NCI-H1436 treated with DMSO at 0.1 percent for 48 hours (cell line): ENCODE data around the gene LRRN2.

ENCODE experiments used
- DNase-seq: peaks from one replicate; lab custom pipeline; 2025; lab: John Stamatoyannopoulos, UW

The LRRN2 gene

DNA sequence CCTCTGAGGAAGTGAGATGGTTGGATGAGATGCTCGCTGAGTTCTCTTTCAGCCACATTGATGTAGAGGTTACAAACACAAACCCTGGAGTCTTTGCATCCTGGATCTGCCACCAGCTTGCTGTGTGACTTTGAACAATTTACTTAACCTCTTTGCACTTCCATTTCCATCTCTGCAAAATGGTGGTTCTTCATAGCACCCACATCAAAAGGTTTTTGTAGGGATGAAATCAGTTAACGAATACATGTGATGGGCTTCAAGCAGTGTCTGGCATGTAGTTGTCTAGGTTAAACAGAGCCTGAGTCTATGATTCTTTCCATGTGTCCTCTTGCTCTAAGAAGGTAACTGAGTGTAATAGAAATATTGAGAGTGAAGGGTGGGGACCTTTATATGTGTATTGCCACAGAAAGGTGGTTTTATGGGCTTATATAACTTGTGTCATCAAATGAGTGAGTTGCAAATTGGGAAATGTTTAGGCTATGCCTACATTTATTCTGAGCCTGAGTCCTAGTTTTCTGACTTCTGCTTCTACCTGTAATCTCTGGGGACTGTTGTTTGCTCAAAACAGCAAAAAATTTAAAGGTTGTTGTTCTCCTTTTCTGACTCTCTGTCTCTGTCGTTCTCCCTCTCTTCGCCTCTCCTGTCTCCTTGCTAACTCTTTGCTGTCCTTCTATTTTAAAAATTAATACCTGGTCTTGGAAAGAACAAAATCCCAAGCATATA is 27.3 kb upstream of the LRRN2 start:
- DNase-seq, result no peak

DNA sequence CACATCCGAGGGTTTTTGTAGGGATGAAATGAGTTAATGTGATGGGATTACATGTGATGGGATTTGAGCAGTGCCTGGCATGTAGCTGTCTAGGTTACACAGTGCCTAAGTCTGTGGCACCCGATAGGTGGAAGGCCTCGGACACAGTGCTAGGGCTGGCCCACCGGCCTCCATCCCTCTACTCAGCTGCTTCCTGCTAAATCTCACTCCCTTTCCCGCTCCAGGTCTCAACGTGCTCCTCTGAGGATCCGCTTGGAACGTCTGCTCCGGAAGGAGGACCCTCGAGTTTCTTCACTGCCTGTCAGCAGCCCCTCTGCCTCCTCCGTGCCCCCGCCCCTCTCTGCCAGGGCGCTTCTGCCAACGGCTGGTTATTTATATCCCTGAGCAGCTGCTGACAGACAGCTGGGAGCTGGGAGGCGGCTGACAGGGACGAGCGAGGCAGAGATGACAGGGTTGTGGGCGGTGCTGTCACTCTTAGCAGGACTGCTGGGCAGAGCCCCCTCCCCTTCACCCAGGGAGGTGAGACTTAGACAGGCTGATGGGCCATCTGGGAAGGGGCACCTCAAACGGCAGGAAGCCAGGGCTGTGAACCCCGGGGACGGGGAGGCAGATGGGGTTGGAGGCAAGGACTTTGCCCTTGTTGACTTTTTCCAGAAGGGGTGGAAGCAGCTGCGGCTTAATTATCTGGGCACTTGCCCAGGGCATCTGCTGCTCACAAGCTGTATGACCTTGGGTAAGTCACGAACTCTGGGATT is 26.6 kb upstream of the LRRN2 start:
- peak; percentile 17 for DNase-seq

DNA sequence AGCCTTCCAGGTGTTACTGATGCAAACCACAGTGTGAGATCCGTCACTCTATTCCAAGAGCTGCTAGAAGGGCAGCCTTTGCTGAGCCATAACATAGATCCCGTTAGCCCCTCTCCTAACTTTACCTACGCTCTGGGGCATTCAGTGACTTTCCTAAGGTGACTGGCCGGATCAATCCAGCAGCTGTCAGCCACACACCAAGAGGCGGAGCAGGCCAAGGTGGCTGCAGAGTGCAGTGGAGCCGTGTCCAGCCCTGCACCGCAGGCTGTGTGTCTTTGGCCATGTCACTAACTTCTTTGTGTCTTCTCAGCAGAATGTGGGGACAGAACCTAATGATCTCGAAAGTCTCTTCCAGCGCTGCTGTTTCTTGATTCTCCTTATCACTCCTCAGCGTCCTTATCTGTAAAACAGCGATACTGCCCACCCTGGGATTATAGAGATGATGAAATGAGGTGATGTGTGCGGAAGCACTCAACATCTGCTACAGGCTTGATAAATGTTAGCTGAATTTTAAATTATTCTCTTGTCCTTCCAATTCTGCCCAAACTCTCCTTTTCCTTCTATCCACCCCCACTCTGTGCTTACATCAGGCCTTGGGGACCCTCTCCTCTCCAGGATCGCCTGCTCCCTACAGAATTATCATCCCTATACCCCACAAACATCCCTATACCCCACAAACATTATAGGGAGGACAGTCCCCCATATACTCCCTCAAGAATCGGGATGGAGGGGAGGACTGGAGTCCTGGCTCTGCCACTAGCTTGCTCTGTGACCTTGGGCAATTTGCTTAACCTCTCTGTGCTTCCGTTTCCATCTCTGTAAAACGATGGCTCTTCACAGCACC is 25.8 kb upstream of the LRRN2 start:
- no peak for DNase-seq

DNA sequence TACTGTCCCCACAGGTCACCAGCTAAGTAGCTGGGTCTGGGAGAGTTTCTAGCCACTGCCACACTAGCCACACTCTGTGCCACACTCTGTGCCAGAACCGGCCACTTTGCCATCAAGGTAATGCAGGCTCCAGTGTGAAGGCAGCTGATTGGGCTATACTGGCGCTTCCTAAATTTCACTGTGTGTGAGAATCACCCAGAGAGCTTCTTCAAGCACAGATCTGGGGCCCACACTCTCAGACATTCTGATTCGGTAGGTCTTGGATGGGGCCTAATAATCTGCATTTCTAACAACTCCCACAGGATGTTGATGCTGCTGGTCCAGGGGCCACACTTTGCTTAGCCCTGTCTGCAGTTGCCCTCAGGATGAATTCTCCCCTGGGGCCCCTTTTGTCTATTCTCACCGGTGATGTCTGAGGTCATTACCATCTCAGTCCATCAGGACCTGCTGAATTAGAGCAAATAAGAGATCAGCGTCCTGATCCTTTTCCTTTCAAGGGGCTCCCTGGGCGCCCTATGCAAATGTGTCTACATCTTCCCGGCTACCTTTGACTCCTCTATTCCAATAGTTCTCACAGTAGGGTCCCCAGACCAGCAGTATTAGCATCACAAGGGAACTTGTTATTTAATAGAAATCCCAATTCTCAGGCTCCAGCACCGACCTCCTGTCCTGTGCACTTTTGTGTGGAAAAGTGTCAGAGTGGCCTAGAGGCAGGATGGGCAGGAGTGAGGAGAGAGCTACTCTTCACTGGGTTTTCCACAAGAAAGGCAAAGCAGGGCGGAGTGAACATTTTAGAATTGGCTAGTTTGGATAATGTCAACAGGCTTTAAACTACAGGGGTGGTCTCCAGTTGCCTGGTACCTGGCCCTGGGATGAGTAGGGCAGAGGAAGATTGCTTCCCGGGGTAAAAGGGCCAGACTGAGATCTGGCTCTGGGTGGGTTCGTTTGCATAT is 24.7 kb upstream of the LRRN2 start:
- no peak for DNase-seq

DNA sequence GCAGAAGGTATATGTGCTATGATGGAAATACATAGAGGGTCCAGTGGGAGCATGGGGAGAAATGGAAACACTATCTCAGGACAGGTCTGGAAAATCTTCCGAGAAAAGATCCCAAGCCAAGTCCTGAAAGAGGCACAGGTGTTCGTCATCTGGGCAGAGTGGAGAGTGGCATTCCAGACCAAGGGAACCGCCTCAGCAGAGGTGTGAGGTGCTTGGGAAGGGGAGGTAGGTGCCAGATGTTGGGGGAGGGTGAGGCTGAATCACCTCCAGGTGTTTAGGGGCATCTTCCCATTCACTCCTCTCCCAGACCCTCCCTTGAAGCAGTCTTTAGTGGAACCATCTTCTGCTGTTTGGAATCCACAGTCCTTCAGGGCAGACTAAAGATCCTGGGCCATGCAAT is 23.5 kb upstream of the LRRN2 start:
- no peak for DNase-seq

DNA sequence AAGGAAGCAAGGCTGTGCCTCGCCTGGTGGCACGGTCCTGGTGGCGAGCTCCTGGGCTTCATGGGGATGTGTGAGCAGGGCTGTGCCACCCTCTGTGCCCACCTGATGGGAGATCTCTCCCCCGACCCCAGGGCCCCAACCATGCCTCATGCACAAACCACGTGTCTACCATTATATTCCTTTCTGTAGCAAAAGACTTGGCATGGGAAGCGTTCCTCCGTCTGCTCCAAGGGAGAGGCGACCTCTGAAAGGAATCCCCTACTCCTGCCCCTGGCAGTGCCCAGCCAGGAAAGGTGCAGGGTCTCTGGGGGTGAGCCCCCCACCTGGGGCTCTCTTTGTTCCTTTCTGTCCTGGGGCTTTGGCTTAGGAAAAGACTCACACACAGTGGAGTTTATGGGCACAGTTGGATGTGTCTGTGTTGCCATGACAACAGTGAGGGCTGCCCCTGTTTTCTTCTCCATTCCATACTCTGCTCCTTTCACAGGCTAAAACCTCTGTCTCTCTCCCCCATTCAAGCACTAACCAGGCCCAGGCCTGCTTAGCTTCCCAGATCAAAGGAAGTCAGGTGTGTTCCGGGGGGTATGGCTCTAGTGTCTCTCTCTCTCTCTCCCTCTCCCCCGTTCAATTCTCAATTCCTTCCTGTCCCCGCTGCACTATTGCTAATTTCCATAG is 21.4 kb upstream of the LRRN2 start:
- no peak for DNase-seq

DNA sequence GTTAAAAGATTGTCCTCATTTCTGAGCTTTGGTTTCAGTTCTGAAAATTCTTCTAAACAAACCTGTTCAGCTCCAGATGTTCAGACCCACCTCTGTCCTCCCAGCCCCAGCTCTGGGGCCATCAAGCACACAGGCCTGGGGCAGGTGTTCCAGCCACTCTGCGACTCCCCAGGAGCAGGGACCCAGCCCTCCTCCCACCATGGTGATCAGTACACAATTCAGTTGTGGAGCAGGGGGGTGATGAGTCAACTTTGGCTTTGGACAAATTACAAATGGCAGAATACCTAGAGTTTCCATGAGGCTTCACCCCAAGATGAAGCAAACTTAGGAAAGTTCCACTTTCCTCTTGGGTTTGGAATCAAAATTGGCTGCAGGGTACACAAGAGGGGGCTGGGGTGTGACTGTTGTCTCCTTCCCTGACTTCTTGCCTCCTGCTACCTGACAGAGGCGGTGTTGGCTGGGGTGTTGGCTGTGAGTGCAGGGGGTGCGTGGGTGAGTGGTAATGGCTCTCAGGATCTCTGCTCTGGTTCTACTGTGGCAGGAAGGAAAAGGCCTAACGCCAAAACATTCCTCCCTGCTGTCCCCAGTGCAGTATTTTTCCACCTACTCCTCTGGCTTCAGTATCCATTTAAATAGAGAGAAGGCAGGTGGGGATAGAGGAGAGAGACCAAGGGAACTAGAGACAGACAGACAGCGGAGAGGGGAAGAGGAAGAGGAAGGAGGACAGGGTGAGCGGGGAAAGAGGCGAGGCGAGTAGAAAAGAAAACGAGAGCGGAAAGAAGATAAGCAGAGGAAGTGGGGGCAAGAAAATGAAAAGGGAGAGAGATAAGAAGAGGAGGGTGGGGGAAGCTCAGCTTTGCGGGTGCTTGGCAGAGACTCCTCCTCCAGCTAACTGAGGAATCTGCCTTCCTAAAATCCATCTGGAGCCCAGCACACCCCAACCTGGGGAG is 20.6 kb upstream of the LRRN2 start:
- no peak for DNase-seq

DNA sequence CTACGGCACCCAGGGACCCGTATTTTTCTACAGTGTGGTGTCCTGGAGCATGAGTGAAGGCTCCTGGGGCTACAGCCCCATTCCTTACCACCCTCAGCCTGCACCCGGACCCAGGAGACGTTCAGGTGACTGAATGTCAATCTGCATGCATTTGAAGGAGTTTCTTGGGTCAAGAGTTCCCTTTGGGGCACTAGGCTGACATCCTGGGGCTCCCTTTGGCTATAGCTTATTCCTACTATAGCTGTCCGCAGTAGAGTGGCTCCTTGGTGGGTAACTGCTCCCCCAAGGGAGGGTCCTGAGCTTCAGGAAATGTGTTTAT is 19.9 kb upstream of the LRRN2 start:
- no peak for DNase-seq

DNA sequence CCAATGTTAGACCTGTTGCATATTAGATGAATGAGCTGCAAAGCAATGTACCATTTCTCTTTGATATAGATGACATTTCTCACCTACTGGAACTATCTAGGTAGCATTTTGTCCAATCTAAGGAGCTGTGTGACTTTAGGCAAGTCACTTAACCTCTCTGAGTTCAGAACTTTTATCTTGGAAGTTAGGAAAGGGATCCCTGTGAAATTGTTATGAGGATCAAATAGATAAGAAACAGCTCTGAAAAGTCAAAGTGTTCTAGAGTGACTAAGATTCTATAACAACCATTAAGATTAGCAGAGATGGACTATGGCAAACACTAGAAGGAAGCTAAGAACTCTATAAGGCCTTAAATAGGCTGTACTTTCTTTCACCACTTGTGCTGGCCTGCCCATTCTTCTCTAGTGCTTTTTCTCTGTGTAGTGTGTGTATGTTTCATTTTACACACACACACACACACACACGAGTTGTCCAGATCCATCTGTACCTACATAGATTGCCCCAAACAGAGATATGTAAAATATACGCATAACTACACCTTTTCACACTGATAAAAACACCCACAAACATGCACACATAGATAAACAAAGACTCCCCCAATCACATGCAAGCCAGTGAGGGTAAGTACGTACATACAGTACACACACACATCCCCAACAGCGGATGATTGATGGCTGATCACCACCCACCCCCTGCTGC is 19.4 kb upstream of the LRRN2 start:
- no peak for DNase-seq

DNA sequence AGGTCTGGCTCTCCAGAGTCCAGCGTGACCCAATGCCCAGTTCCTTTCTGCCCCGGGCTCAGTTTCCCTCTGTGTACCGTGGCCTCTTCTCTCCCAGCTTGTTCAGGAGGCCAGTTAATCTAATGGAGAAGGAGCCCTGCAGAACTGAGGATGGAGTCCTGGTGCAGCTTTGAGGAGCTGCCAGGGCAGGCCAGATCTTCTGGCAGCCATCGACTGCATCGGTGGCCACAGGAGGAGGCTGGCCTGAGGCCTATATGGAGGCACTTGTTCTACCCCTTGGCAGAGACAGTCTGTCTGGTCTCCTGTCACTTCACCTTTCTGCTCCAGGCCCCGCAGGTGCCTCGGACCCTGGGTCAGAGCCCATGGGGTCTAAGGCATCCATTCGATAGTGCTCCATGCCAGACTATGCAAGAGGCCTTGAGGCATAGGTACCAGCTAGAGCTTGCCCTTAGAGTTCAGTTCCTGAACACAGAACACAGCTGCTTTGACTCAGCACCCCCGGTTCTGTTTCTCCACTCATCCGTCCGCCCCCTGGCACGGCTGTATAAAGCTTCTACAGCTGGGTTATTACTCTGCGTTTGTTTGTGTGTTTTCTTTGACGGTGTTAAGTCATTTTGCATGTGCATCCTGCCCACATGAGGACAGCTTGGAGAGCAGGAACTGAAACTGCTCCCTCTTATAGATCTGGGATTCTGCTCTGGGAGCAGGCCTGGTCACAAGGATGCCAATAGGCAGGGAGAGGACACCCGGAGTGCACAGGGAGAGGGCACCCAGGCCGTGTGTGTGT is 18.5 kb upstream of the LRRN2 start:
- no peak for DNase-seq

DNA sequence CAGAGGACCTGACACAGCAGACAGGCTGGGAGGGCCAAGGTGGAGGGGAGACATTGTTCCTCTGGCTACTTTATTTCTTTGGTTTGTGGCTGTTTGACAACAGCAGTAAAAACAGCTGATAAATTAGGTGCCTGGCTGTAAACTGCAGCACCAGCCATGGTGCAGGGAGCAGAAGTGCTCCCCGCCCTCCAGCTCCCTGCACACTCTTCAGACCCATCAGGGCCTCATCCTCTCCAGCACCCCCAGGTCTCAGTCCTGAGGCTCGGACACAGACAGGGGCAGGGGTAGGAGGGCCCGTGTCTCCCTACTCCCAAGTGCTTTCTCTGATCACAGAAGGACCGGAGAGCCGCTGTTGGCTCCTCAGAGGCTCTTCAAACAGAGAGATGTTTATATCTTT is 17.7 kb upstream of the LRRN2 start:
- no peak for DNase-seq

DNA sequence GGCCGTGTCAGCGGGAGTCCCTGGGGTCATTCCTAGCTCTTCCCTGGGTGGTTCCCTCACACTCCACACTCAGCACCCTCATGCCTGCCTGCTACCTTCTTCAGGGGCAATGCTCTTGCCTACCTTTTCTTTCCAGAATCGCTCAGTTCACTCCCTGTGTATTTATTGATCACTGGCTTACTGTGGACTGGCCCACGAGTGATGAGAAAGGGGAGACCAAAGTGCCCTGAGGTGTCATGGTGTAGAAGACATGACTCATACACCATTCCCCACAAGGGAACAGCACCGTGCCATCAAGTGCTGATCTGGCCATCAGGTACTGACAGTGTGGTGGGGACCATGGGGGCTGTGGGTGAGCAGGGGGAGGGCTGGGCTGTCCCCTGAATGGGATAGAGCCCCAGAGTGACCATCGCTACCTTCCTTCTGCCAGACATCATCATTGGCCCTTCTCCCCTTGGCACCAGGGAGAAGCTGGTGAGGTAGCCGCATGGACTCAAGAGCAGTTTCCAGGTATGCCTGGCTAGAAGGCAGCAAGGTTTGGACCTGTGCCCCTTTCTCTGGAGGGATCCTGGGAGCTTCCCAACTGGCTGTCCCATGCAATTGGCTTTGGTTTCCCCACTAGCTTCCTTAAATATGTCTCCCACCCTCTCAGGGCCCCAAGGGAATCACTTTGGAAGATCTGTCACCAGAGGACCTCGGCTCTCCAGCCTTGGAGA is 17.2 kb upstream of the LRRN2 start:
- DNase-seq, result no peak

DNA sequence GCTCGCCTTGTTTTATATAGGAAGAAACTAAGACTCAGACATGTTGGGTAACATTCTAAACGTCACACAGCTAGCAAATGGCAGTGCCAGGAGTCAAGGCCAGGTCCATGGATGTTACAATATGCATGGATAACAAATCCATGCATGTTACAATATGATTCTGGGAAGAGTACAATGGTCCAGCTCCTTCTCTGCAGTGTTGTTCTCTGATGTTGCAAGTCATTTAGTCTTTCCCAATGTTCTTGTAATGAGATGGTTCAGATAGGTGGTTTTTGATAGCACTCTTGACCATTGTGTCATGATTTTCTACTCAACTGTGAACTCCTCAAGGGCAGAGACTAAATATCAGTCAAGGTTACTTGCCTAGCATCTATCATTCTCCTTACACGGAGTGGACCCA is 15.7 kb upstream of the LRRN2 start:
- no peak for DNase-seq

DNA sequence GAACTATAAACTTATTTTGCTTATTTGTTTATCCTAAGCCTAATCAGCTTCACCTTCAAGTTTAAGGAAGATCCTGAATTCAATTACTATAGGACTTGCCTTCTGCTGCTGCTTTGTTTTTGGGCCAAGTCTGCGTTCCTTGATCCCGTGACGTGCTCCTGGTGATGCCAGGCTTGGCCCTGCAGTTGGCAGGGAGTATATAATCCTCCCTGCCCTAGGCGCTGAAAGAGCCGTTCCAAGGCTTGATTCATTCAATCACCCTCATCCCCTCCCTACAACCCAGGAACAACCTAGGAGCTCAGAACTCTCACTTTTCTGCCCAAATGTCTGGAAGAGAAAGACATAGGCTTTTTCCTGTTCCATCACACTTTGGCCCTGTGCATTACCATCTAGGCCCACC is 12.4 kb upstream of the LRRN2 start:
- DNase-seq, result no peak

DNA sequence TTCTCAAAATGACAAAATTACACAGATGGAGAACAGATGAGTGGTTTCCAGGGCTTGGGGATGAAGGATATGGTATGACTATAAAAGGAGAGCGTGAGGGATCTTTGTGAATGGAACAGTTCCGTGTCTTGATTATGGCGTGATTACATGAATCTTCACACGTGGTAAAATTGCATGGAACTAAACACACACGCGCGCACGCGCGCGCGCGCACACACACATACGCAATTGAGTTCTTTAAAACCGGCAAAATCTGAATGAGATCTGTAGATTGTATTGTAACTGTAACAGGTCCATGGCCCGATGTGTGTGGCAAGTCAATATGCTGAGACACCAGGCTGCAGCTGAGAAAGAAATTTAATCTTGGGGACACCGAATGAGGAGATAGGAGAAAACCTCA is 11.1 kb upstream of the LRRN2 start:
- DNase-seq, result no peak

DNA sequence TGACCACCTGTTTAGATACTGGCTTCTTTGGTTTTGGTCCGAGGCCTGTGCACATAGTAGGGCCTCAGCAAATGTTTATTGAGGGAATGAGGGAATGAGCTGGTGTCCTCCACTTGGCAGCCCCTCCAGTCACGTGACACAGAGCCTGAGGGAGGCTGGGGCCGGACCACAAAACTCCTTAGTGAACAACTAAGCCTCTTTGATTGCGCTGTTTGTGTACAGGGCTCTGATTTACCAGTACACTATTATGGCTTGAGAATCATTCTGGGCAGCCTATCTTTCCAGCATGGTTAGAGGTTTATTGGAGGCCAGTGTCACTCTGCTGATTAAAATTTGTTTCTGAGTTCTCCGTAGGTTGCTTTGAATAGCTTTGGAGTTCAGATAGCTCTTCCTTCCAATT is 10.2 kb upstream of the LRRN2 start:
- DNase-seq, result no peak

DNA sequence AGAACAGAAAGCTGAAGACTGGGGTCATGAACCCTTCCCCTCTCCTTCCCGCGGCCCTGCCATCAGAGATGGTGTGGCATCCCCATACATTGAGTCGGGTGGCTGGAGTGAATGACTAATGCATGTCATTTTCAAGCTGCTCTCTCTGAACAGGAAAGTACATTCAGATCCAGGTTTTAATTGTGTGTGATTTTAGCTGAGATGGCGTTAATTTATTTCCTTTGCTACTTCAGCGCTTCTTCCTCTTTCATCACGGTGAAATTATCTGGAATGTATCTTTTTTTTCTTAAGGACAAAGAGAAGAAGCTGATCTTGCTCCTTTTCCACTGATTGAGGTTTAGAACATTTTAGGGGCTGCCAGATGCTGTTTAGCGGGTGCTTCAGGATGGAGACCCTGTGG is 8.6 kb upstream of the LRRN2 start:
- no peak for DNase-seq

DNA sequence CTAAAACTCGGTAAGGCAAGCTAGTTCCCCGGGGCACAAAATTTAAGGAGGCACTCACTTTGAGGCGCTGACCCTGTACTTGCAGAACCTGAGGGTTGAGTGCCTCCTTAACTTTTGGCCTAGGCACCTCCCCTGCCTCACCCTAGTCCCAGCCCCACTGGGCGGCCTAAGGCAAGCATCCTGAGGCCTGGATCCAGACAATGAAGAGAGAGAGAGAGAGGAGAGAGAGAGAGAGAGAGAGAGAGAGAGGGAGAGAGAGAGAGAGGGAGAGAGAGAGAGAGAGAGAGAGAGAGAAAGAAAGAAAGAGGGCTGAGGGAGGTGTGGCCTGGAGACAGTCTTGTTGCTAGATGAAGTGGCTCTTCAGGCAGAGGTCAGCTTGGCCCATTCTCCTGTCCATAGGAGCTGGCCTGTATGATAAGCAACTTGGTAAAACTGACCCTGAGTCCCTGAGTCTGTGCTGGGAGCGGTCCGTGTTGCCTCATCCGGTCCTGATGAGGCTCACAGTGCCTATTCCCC is 7.4 kb upstream of the LRRN2 start:
- DNase-seq, result no peak
